Measurements from ENCODE around the gene MTTP. TPM values are rescaled to one million over a fixed set of nuclear protein-coding genes. Genes with fewer than 3 reads are reported as not detected.

Gene MTTP
- total RNA-seq = 0.08 and 0.26 TPM in 2 replicates

DNA sequence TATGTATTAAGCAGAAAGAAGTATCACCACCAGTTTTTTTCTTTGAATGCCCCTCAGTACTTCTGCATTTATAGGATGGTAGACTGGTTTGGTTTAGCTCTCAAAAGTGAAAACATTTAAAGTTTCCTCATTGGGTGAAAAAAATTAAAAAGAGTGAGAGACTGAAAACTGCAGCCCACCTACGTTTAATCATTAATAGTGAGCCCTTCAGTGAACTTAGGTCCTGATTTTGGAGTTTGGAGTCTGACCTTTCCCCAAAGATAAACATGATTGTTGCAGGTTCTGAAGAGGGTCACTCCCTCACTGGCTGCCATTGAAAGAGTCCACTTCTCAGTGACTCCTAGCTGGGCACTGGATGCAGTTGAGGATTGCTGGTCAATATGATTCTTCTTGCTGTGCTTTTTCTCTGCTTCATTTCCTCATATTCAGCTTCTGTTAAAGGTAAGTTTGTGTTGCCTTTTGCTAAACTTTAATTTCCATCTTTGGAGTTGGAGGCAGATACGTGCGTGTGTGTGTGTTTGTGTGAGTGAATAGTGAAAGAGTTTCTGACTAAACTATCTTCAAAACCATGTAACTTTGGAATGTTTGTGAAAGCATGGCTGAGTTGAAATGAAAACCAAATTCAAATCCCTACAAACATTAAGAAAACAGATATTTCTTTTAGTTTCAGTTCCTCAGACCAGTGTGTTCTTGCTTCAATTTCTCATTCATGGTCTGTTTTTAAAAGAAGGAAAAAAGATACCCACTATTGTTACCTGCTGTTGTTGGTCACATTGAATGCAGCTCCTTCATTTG, at the start of gene MTTP:
TSS of gene MTTP (plus strand) at position 295 of the 795 bp plus-strand sequence. CDS start at position 381, 86 bp downstream.

DNA sequence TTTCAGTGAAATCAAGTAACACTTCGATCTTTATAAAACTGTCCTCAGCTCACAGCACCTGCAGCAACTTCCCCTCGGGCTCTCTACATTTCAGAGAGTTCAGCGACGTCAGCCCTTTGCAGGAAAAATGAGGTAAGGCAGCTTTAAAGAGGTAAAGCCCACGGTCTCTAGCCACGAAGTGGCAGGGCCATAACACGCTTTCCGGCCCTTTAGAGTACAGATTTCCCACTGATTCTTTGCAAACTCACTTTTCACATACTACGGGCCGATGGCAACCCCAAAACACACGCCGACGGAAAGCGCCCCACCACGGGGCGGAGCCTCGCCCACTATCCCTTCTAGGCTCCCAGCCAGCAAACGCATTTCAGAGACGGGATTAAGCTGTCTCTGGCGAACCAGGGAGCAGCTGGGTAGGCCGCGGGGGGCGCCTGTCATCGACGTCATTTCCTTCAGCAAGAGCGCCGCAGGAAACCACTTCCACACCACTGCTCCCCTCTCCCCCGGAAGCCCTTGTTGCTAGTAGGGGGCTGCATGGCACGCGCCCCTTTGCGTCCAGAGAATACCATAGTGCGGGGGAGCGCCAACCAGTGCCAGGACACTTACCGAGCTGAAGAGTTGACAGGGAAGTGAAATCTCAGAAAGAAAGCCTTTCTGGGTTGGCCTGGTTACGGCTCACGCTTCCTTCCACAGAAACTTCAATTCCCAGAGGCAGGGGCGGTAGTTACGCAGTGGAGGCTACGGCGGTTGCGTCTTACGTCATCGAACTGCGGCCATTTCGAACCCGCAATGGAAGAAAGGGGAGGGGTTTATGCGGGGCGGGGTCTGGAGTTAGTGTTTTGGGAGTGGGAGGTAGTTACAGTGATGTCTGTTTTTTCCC, 11.1 kb upstream of the MTTP start, which contains the start of gene TRMT10A:
TSS of gene TRMT10A (minus strand) at position 730 of the 877 bp plus-strand sequence. CDS start 4,701 bp downstream, outside the sequence.

DNA sequence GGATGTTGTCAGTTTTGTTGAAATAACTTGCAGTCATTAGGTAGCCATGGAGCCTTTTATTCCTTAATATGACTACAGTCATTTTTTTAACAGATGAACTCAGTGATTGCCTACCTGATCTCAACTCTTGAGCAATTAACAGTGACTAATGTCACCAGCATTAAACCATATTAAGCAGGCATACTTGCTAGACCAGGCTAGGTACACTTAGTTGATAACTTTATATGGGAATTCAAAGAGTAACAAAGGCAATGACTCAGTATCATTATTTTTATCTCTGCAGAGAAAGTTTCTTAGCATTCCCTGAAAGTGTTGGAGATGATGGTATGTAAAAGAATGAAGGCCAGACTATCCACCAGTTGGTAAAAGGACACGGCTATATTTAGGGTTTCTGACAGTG, 83.2 kb downstream of the MTTP start, which contains the start of gene C4orf54:
TSS of gene C4orf54 (minus strand) at position 31 of the 400 bp plus-strand sequence. CDS start 3,180 bp downstream, outside the sequence.

Other genes starting within 250 kb of the MTTP start
- gene ADH1C, start 222.1 kb upstream of the MTTP start, total RNA-seq = 0.13 and 2.2 TPM in 2 replicates
- gene ADH7, start 139.5 kb upstream of the MTTP start, total RNA-seq = not detected in 2 replicates
- not detected in 2 replicates for gene C4orf17, start 63.8 kb upstream of the MTTP start, total RNA-seq
- gene TRMT10A, start 10.8 kb upstream of the MTTP start, total RNA-seq = 4.3 and 8.9 TPM in 2 replicates
- under 0.01 TPM in 2 replicates for gene C4orf54, start 83.0 kb downstream of the MTTP start, total RNA-seq
- gene DAPP1, start 242.0 kb downstream of the MTTP start, total RNA-seq = 0.39 TPM in 1 of 2 replicates, not detected in the other